Measurements from ENCODE around the gene SULT6B1.
"Not testable (repeated sequence)": the region's sequence is repeated elsewhere in the genome, so short reads cannot be mapped to it uniquely, and the experiment has no call there.

The SULT6B1 gene

DNA sequence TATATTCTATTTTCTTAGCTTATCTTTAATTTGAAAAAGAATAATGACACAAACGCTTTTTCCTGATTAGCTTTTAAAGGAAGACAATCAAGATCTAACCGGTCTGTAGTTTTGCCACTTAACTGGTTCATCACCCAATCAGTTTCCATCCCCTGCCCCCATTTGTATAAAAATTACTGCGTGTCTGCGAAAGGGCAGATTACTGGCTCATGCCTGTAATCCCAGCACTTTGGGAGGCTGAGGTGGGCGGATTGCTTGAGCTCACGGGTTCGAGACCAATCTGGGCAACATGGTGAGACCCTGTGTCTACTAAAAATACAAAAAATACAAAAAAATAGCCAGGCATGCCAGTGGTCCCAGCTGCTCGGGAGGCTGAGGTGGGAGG lies 10.2 kb upstream of the SULT6B1 start:
- peaks cover 18% of the 10 kb centered on the region for H3K36me3 ChIP-seq (ENCODE audit: control insufficient read depth, insufficient read depth, low read length)
- H3K9me3 ChIP-seq (ENCODE audit: control insufficient read depth, low read length) = no peaks in the 10 kb centered on the region
- H3K4me1 ChIP-seq (ENCODE audit: control insufficient read depth, insufficient read depth, low read length, poor library complexity, severe bottlenecking) = peaks cover 9% of the 10 kb centered on the region
- H3K27me3 ChIP-seq (replicated peaks; ENCODE audit: control insufficient read depth, insufficient read depth, low read length, poor library complexity, severe bottlenecking) = no peaks in the 10 kb centered on the region
- H3K4me3 ChIP-seq (ENCODE audit: insufficient read depth, low read depth, low read length, poor library complexity, severe bottlenecking) = no peak overlapping the region
- peak overlapping the region; percentile 21 for H3K27ac ChIP-seq (ENCODE audit: insufficient read depth, low read length, poor library complexity, severe bottlenecking)
- no peak for DNase-seq

DNA sequence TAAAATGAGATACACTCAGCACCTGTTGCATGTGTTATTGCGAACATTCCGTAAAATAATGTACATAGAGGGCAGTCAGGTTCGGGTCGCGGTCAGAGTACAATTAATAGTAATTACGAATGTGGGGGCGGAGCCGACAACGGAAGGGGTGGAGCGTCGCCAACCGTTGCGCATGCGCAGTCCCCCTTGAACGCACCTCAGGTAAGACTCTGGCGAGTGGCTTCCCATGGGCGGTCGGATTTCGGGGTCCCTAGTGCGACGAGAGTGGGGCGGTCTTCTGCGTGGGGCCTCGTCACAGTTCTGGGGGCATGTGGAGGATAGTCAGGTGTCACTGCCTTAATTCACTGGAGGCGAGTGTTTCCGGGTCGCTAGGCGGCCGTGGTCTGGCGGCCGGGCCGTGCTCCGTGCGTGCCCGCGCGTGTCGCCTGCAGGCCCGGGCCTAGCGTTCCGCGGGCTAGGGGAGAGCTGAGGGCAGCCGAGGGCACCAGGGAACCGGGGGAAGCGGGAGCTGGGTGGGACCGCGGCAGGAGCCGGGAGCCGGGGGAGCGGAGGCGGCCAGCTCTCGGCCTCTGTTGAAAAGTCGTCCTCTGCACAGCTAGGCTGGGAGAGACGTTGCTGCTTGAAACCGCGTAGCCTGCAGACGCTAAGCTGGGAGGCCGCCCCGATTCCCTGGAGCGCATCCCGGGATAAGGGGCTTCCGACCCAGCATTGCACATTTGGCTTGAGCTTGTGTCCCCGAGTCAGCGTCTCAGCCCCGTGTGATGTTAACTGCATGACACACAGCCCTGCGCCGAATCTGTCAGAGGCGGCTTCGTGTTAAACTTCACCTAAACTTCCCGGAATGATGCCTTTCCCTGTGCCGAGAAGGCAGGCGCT lies 8.1 kb upstream of the SULT6B1 start, which contains the start of gene CEBPZOS:
Gene CEBPZOS, plus strand, starts transcription at position 177 of the 876 bp plus-strand sequence. CDS start 3,209 bp downstream, outside the sequence.
- Histone ChIP-seq H3K4me1 (ENCODE audit: control insufficient read depth, insufficient read depth, low read length, poor library complexity, severe bottlenecking) (peaks cover 9% of the 10 kb centered on the region), H3K27me3 (replicated peaks; ENCODE audit: control insufficient read depth, insufficient read depth, low read length, poor library complexity, severe bottlenecking) (no peaks in the 10 kb centered on the region), H3K27ac (ENCODE audit: insufficient read depth, low read length, poor library complexity, severe bottlenecking) (peak within 1 kb of the TSS; percentile 90), H3K9me3 (ENCODE audit: control insufficient read depth, low read length) (no peaks in the 10 kb centered on the region), H3K4me3 (ENCODE audit: insufficient read depth, low read depth, low read length, poor library complexity, severe bottlenecking) (peak within 1 kb of the TSS; percentile 79), H3K36me3 (ENCODE audit: control insufficient read depth, insufficient read depth, low read length) (peaks cover 4% of the 10 kb centered on the region)
- DNase-seq = peak; percentile 82 to 88 (median 88)

DNA sequence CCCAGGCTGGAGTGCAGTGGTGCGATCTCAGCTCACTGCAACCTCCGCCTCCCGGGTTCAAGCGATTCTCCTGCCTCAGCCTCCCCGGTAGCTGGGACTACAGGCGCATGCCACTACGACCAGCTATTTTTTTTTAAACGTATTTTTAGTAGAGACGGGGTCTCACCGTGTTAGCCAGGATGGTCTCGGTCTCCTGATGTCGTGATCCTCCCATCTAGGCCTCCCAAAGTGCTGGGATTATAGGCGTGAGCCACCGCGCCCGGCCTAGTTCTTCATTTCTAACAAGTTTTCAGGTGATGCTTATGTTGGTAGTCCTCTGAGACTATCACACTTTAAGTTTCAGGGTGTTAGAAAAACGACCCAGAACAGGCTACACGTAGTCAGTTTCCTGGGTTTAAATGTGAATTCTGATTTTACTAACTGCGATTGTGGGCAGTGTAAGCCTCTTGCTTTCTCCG lies 7.4 kb upstream of the SULT6B1 start:
- not testable (repeated sequence) for H3K4me1 ChIP-seq (ENCODE audit: control insufficient read depth, insufficient read depth, low read length, poor library complexity, severe bottlenecking); H3K9me3 ChIP-seq (ENCODE audit: control insufficient read depth, low read length); DNase-seq; H3K27me3 ChIP-seq (replicated peaks; ENCODE audit: control insufficient read depth, insufficient read depth, low read length, poor library complexity, severe bottlenecking); H3K36me3 ChIP-seq (ENCODE audit: control insufficient read depth, insufficient read depth, low read length)
- Histone ChIP-seq H3K27ac (ENCODE audit: insufficient read depth, low read length, poor library complexity, severe bottlenecking) (peak overlapping the region; percentile 90), H3K4me3 (ENCODE audit: insufficient read depth, low read depth, low read length, poor library complexity, severe bottlenecking) (peak overlapping the region; percentile 79)

DNA sequence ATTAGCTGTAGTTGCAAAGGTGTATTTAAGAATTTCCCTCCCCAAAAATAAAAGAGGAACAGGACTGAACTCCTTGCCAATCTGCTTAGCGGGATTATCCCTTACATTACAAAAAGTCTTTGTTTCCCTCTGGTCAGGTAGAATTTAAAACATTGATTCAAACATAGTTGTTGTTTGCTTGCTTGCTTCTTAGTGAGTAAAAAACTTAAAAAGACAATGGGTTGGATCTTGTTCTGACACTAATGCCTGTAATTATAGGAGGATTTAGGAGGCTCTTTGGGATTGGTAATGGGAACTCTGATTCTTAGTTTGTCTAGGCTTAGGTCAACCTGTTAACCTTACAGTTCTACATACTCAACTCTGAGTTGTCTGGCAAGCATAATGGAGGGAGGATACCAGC lies 4.1 kb upstream of the SULT6B1 start:
- no peak overlapping the region for H3K27ac ChIP-seq (ENCODE audit: insufficient read depth, low read length, poor library complexity, severe bottlenecking)
- no peaks in the 10 kb centered on the region for H3K9me3 ChIP-seq (ENCODE audit: control insufficient read depth, low read length)
- no peaks in the 10 kb centered on the region for H3K36me3 ChIP-seq (ENCODE audit: control insufficient read depth, insufficient read depth, low read length)
- no peaks in the 10 kb centered on the region for H3K27me3 ChIP-seq (replicated peaks; ENCODE audit: control insufficient read depth, insufficient read depth, low read length, poor library complexity, severe bottlenecking)
- no peak for DNase-seq
- H3K4me3 ChIP-seq (ENCODE audit: insufficient read depth, low read depth, low read length, poor library complexity, severe bottlenecking) = no peak overlapping the region
- peaks cover 7% of the 10 kb centered on the region for H3K4me1 ChIP-seq (ENCODE audit: control insufficient read depth, insufficient read depth, low read length, poor library complexity, severe bottlenecking)

DNA sequence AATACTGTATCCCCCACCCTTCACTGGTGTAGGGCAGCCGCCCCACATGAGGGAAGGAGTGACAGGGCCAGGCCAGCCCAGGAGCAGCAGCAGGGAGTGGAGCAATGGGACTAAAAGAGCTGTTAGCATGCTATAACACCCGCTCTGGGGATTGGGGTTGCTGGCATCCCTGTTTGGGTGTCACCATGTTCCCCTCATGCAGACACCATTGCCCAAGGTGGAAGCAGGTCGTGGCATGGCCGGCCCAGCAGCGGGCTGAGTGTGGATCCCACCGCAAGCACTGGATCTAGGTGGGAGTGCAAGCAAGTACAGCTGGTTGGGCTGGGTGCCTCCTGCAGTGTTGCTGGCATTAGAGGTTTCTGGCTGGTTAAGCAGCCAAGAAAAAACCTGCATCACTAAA lies 3.3 kb upstream of the SULT6B1 start:
- no peaks in the 10 kb centered on the region for H3K27me3 ChIP-seq (replicated peaks; ENCODE audit: control insufficient read depth, insufficient read depth, low read length, poor library complexity, severe bottlenecking)
- no peaks in the 10 kb centered on the region for H3K36me3 ChIP-seq (ENCODE audit: control insufficient read depth, insufficient read depth, low read length)
- no peak overlapping the region for H3K27ac ChIP-seq (ENCODE audit: insufficient read depth, low read length, poor library complexity, severe bottlenecking)
- DNase-seq = no peak
- H3K4me1 ChIP-seq (ENCODE audit: control insufficient read depth, insufficient read depth, low read length, poor library complexity, severe bottlenecking) = peaks cover under 1% of the 10 kb centered on the region
- H3K9me3 ChIP-seq (ENCODE audit: control insufficient read depth, low read length) = no peaks in the 10 kb centered on the region
- no peak overlapping the region for H3K4me3 ChIP-seq (ENCODE audit: insufficient read depth, low read depth, low read length, poor library complexity, severe bottlenecking)

DNA sequence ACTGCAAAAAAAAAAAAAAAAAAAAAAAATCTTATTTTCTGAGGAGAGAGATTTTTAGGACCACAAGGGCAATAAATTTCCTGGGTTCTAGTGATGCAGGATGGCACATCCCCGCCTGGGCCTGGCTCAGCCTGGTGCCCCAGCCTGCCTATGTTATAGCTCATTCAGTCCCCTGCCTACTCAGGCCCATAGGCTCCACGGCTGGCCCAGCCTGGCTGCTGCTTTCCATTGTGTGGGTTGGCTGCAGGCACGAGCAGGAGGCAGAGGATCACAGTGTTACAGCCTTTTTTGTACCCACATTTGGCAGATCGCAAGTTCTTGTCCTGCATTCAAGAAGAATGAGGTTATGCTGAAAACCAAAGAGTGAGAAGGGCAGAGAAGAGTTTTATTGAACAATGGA lies 2.8 kb upstream of the SULT6B1 start:
- Histone ChIP-seq H3K27ac (ENCODE audit: insufficient read depth, low read length, poor library complexity, severe bottlenecking) (no peak overlapping the region), H3K4me3 (ENCODE audit: insufficient read depth, low read depth, low read length, poor library complexity, severe bottlenecking) (no peak overlapping the region), H3K9me3 (ENCODE audit: control insufficient read depth, low read length) (no peaks in the 10 kb centered on the region), H3K4me1 (ENCODE audit: control insufficient read depth, insufficient read depth, low read length, poor library complexity, severe bottlenecking) (no peaks in the 10 kb centered on the region), H3K27me3 (replicated peaks; ENCODE audit: control insufficient read depth, insufficient read depth, low read length, poor library complexity, severe bottlenecking) (no peaks in the 10 kb centered on the region), H3K36me3 (ENCODE audit: control insufficient read depth, insufficient read depth, low read length) (no peaks in the 10 kb centered on the region)
- no peak for DNase-seq

DNA sequence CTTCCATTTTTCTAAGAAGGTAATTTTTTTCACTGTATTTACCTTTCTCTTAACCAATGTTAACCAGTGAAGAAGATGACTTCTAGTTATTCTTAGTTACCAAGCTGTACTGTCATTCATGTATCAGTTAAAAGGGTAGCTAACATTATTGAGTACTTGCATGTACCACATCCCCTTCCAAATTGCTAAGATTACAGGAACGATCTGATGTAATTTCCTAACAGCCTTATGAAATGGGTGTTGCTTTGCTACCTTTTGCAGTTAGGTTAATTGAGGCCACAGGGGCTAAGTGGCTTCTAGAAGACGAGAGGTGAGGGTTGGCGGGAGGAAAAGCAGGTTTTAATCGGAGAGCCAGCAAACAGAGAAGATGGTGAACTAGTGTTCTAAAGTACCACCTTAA lies 1.8 kb upstream of the SULT6B1 start:
- no peaks in the 10 kb centered on the region for H3K27me3 ChIP-seq (replicated peaks; ENCODE audit: control insufficient read depth, insufficient read depth, low read length, poor library complexity, severe bottlenecking)
- no peak overlapping the region for H3K4me3 ChIP-seq (ENCODE audit: insufficient read depth, low read depth, low read length, poor library complexity, severe bottlenecking)
- DNase-seq = no peak
- H3K9me3 ChIP-seq (ENCODE audit: control insufficient read depth, low read length) = no peaks in the 10 kb centered on the region
- H3K36me3 ChIP-seq (ENCODE audit: control insufficient read depth, insufficient read depth, low read length) = no peaks in the 10 kb centered on the region
- no peak overlapping the region for H3K27ac ChIP-seq (ENCODE audit: insufficient read depth, low read length, poor library complexity, severe bottlenecking)
- no peaks in the 10 kb centered on the region for H3K4me1 ChIP-seq (ENCODE audit: control insufficient read depth, insufficient read depth, low read length, poor library complexity, severe bottlenecking)

DNA sequence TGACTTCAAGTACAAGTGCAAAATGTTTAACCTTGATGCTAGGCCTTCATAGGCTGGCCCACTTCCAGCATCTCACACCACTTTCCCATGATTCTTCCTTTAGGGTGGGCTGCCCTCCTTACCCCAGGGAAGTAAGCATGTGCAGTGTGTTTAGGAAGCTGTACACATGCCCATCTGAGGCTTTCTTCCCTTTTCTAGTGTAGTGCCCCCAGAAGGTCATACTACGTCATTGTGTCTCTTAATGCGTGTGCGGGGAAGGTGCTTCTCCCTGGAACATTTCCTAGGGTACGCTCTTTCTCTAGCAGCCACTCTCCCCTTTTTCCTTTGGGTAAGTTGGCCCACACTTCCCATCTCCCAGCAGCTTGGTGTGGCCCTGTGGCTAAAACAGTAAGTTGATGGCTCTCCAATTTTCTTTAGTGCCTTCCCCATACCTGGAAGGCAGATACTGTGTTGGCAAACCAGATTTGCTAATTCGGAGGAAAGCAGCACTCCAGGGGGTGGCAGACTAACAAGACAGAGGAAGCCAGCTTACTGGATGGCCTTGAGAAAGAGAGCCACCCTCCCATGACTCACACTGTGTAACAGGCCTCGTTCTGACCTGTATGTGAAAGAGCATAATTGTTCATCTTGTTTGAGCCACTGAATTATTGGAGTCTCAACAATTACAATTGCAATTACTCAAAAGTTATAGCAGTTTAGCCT lies 1.1 kb upstream of the SULT6B1 start:
- Histone ChIP-seq H3K4me1 (ENCODE audit: control insufficient read depth, insufficient read depth, low read length, poor library complexity, severe bottlenecking) (no peaks in the 10 kb centered on the region), H3K9me3 (ENCODE audit: control insufficient read depth, low read length) (no peaks in the 10 kb centered on the region), H3K27me3 (replicated peaks; ENCODE audit: control insufficient read depth, insufficient read depth, low read length, poor library complexity, severe bottlenecking) (no peaks in the 10 kb centered on the region), H3K4me3 (ENCODE audit: insufficient read depth, low read depth, low read length, poor library complexity, severe bottlenecking) (no peak overlapping the region), H3K36me3 (ENCODE audit: control insufficient read depth, insufficient read depth, low read length) (no peaks in the 10 kb centered on the region), H3K27ac (ENCODE audit: insufficient read depth, low read length, poor library complexity, severe bottlenecking) (no peak overlapping the region)
- DNase-seq = no peak

DNA sequence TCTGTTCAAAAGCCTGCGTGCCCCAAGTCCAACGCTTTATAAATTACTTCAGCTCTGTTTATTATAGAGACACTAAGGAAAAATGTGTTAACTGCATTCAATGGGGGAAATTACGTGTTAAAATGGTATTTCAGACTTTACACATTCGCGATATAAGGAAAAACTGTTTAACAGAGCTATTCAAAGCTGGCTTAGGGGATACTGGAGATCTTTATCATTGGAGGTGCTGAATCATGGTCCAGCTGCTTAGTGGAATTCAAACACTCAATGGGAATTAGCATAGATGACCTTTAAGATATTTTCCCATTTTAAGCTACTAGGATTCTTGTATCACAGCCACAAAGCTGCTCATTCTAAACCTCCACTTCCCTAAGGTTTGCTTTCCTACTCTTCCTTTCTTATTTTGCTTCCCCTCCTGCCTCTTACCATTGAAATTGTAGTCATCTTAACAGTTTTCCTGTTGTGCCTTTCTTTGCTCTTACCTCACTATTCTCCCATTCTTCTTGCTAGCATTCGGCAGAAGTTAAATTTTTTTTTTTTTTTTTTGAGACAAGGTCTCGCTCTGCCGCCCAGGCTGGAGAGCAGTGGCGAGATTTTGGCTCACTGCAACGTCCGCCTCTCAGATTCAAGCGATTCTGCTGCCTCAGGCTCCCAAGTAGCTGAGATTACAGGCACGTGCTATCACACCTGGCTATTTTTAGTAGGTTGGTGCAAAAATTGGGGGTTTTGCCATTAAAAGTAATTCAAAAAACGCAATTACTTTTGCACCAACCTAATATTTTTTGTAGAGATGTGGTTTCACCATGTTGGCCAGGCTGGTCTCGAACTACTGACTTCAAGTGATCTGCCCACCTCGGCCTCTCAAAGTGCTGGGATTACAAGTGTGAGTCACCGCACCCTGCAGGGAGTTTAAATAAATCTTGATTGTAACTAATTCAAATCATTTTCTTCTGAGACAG lies 6.5 kb downstream of the SULT6B1 start:
- Histone ChIP-seq H3K9me3 (ENCODE audit: control insufficient read depth, low read length) (no peaks in the 10 kb centered on the region), H3K4me1 (ENCODE audit: control insufficient read depth, insufficient read depth, low read length, poor library complexity, severe bottlenecking) (no peaks in the 10 kb centered on the region), H3K4me3 (ENCODE audit: insufficient read depth, low read depth, low read length, poor library complexity, severe bottlenecking) (no peak overlapping the region), H3K36me3 (ENCODE audit: control insufficient read depth, insufficient read depth, low read length) (no peaks in the 10 kb centered on the region), H3K27ac (ENCODE audit: insufficient read depth, low read length, poor library complexity, severe bottlenecking) (no peak overlapping the region), H3K27me3 (replicated peaks; ENCODE audit: control insufficient read depth, insufficient read depth, low read length, poor library complexity, severe bottlenecking) (no peaks in the 10 kb centered on the region)
- DNase-seq = no peak

Measured in effector memory CD4-positive, alpha-beta T cell (primary cell).